Stomach (tissue), 9 donors: ENCODE results near the gene TCN2. TPM values are rescaled to one million over a fixed set of nuclear protein-coding genes. Genes with fewer than 3 reads are reported as not detected.

Experiments
- DNase-seq, 2 donors: peaks; one replicate each; pipeline versions ENCODE4 v3.0.0 to v3.0.0-alpha.2; 2013 to 2019
- H3K27ac ChIP-seq, 5 donors: fragments of 200-600 bp in 4 of 5; sonication (generic) in 4 of 5; one replicate each; pipeline ENCODE4 v1.5.1; 2013 to 2019; ENCODE audit warnings: mild to moderate bottlenecking in 1 of 5, moderate library complexity in 1 of 5
- H3K27me3 ChIP-seq, 3 donors: fragments of 200-600 bp; sonication (generic); one replicate each; pipeline ENCODE4 v1.5.1; 2017 to 2019; ENCODE audit warnings: mixed run types in 1 of 3
- H3K36me3 ChIP-seq, 4 donors: fragments of 200-600 bp; sonication (generic); 1 replicate in 3 of 4; 2 replicates in 1 of 4; pipeline ENCODE4 v1.5.1; 2016 to 2019
- H3K4me1 ChIP-seq, 4 donors: fragments of 200-600 bp; sonication (generic); one replicate each; pipeline ENCODE4 v1.5.1; 2016 to 2019
- H3K4me3 ChIP-seq, 4 donors: fragments of 200-600 bp; sonication (generic) in 3 of 4; one replicate each; pipeline ENCODE4 v1.5.1; 2016 to 2019; ENCODE audit warnings: mild to moderate bottlenecking in 1 of 4
- H3K9me3 ChIP-seq, 4 donors: fragments of 200-600 bp; sonication (generic); one replicate each; pipeline ENCODE4 v1.5.1; 2016 to 2019
- CTCF ChIP-seq, 7 experiments: fragments of 450-650 bp in 4 of 7; fragments of 200-600 bp in 3 of 7; sonication (generic) in 3 of 7; IDR thresholded peaks; one replicate each; pipeline ENCODE4 v1.5.1; 2016 to 2019; ENCODE audit warnings: antibody characterized with exemption in 7 of 7, control low read depth in 2 of 7, mild to moderate bottlenecking in 1 of 7
- EP300 ChIP-seq: sonication (generic); formaldehyde crosslinking; IDR thresholded peaks from one replicate; pipeline ENCODE4 v1.6.1; 2017; ENCODE audit warnings: antibody characterized with exemption
- POLR2A ChIP-seq, 4 donors: fragments of 450-650 bp; IDR thresholded peaks; one replicate each; pipeline ENCODE4 v1.6.1; 2016; ENCODE audit warnings: antibody characterized with exemption in 4 of 4, control low read depth in 2 of 4, mild to moderate bottlenecking in 1 of 4, moderate library complexity in 1 of 4
- POLR2AphosphoS5 ChIP-seq, 3 donors: sonication (generic); formaldehyde crosslinking; IDR thresholded peaks; one replicate each; pipeline ENCODE4 v1.6.1; 2016; ENCODE audit warnings: antibody characterized with exemption in 3 of 3
- WGBS, 5 donors: extraction: QIAGEN DNeasy Blood & Tissue Kit in 3 of 5; methylation state at CpG; one replicate each; pipeline versions ENCODE4 v1.1.5 to v1.1.7; 2013 to 2018; 5-methylcytosine and 5-hydroxymethylcytosine counted together
- intact Hi-C: fragments of 100-400 bp; cut with DNase I; formaldehyde crosslinking; loops from one replicate; pipeline ENCODE4 v1.15.1; 2023; ENCODE audit warnings: low total_unique reads
- polyA plus RNA-seq, 3 donors: library from polyadenylated mRNA; stranded (reverse); fragments of 200-250 nt; gene quantifications; one replicate each; pipeline ENCODE4 v1.2.3, GENCODE V29; 2013
- total RNA-seq, 5 donors: library from RNA; depleted of rRNA; stranded (reverse); fragments of >200 nt; gene quantifications; one replicate each; pipeline versions ENCODE4 v1.1.0 to v1.2.3, GENCODE V29; 2014 to 2016
- donor health status: healthy with polysubstance abuse.
- donor health status: Bipolar disorder and iron deficiency.
- donor health status: healthy.

TCN2 gene
- total and polyA plus RNA-seq, 8 donors: 1.4 to 16.3 (median 4.2) TPM

DNA sequence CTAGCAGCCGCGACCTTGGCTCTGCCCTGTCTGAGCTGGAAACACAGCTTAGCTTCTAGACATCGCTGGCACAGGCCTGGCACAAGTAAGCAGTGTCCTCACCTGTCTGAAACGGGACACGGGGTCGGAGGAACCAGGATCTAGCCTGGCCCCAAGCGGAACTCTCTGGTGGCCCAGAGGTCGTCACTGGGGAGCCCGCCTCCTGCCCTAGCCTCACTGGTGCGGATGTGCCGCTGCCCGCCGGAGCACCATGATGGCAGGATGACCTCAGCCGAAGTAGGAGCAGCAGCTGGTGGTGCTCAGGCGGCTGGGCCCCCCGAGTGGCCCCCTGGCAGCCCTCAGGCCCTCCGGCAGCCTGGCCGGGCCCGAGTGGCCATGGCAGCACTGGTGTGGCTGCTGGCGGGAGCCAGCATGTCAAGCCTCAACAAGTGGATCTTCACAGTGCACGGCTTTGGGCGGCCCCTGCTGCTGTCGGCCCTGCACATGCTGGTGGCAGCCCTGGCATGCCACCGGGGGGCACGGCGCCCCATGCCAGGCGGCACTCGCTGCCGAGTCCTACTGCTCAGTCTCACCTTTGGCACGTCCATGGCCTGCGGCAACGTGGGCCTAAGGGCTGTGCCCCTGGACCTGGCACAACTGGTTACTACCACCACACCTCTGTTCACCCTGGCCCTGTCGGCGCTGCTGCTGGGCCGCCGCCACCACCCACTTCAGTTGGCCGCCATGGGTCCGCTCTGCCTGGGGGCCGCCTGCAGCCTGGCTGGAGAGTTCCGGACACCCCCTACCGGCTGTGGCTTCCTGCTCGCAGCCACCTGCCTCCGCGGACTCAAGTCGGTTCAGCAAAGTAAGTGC is 29.5 kb downstream of the TCN2 start:
- Histone ChIP-seq H3K4me3 (peak overlapping the region; percentile 59 to 70 (median 63)), H3K9me3 (no peaks in the 10 kb centered on the region), H3K27me3 (no peaks in the 10 kb centered on the region), H3K27ac (peak overlapping the region; percentile 81 to 96 (median 86)), H3K36me3 (no peaks in the 10 kb centered on the region), H3K4me1 (peaks cover 26 to 49% (median 39%) of the 10 kb centered on the region in 4 donors)
- peak; percentile 28 to 54 for DNase-seq
- TF ChIP-seq CTCF (IDR thresholded peaks at IDR 0.05) (no peak), POLR2A (IDR thresholded peaks at IDR 0.05) (no peak), EP300 (no peak), POLR2AphosphoS5 (IDR thresholded peaks at IDR 0.05) (no peak)
- 44 to 78% (median 46%) methylated on average over 12 to 45 of the region's 45 CpGs for WGBS, 5 donors
- intact Hi-C loops: no loop called here

DNA sequence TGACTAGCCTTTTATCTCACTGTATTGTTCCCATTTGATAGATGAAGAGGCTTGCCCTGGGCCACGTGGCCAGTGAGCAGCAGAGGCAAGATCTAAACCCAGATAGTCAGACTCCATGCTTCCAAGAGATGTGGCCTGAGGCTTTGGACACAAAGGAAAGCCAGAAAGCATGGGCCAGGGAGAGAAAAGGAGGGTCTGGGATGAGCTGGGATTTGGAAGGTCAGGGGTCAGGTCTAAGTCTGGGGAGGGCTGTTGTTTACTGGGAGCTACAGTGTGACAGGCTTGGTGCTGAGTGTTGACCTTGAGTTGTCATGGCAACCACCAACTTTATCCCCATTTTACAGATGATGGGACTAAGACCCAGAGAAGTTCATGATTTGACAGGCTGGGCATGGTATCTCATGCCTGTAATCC is 30.7 kb downstream of the TCN2 start:
- Histone ChIP-seq H3K36me3 (no peaks in the 10 kb centered on the region), H3K27me3 (no peaks in the 10 kb centered on the region), H3K9me3 (no peaks in the 10 kb centered on the region), H3K4me3 (peak overlapping the region in 2 of 4 donors; percentile 59 to 60), H3K27ac (no peak overlapping the region), H3K4me1 (peaks cover 26 to 49% (median 39%) of the 10 kb centered on the region in 4 donors)
- intact Hi-C loops: no loop called here
- DNase-seq: no peak
- 20 to 59% (median 33%) methylated on average over 1 of the region's 1 CpG for WGBS, 5 donors
- TF ChIP-seq CTCF (IDR thresholded peaks at IDR 0.05) (no peak), POLR2A (IDR thresholded peaks at IDR 0.05) (no peak), EP300 (no peak), POLR2AphosphoS5 (IDR thresholded peaks at IDR 0.05) (no peak)

DNA sequence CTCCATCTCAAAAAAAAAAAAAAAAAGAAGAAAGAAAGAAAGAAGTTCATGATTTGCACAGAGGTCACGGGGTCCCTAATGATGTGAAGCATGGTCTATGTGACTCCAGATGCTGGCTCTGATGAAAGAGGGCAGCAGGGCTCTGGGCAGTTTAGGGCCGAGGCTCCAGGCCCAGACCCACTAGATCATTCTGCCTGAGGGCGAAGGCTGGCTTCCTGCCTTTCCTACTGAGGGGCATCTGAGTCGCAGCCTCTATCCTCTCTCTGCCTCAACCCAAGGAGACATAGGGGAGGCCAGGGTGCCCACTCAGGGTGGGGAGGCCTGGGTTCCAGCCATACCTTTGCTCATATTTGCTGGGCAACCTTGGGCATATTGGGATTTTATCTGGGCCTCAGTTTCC is 33.4 kb downstream of the TCN2 start:
- no peak for DNase-seq
- Histone ChIP-seq H3K27me3 (no peaks in the 10 kb centered on the region), H3K4me3 (no peak overlapping the region), H3K36me3 (no peaks in the 10 kb centered on the region), H3K4me1 (peaks cover 16 to 42% (median 31%) of the 10 kb centered on the region in 4 donors), H3K9me3 (no peaks in the 10 kb centered on the region), H3K27ac (no peak overlapping the region)
- 90 to 98% (median 97%) methylated on average over 4 of the region's 4 CpGs for WGBS, 5 donors
- intact Hi-C loops: no loop called here
- TF ChIP-seq CTCF (IDR thresholded peaks at IDR 0.05) (no peak), POLR2A (IDR thresholded peaks at IDR 0.05) (no peak)

GRCh38 chr22:30640839-30641430 is 34.0 kb downstream of the TCN2 start:
- H3K4me3 ChIP-seq: no peak overlapping the region
- intact Hi-C loops: no loop called here
- no peak for TF ChIP-seq POLR2AphosphoS5 (IDR thresholded peaks at IDR 0.05)
- TF ChIP-seq POLR2A (IDR thresholded peaks at IDR 0.05): no peak
- no peak for TF ChIP-seq CTCF (IDR thresholded peaks at IDR 0.05)
- no peak for TF ChIP-seq EP300
- H3K36me3 ChIP-seq: no peaks in the 10 kb centered on the region
- DNase-seq: no peak
- H3K4me1 ChIP-seq: peaks cover 14 to 37% (median 28%) of the 10 kb centered on the region in 4 donors
- no peaks in the 10 kb centered on the region for H3K9me3 ChIP-seq
- no peaks in the 10 kb centered on the region for H3K27me3 ChIP-seq
- H3K27ac ChIP-seq: no peak overlapping the region
- 84 to 98% (median 89%) methylated on average over 3 to 4 of the region's 4 CpGs for whole genome bisulfite sequencing, 5 donors
